ENCODE measurements around the gene ZNF672. TPM values are rescaled to one million over a fixed set of nuclear protein-coding genes. Genes with fewer than 3 reads are reported as not detected.

ZNF672 gene
- total and polyA plus RNA-seq, 2 donors: 16.8 to 23.7 TPM

DNA sequence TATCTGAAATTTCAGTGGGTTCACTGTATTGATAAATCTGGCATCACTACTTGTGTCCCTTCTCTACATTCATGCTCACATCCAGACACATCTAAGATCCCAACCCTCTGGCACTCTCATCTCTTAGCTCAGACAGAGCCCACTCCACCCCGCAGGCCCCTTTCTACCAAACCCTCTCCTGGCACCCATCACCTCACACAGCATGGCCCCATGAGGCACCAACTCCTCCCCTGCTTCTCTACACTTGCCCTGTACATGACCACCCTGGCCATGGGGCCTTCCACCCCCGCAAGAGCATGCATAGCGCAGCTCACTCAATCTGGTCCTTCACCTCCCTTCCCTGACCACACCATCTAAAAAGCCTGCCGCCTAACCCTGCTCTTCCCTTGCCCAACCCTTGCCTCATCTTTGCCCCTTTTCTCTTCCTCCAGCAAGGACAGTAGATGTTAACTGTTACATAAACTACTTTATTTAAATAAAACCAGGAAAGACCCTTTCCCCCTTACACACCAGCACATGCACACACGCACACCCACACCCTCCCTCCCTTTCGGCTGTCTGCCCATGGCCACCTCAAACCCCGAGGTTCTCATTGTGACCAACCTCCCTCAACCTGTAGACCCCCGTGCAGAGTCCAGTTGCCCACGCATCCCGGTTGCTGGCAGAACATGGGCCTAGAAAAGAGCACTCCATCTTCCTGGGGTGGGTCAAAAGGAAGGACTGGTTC is 27.9 kb upstream of the ZNF672 start:
- Histone ChIP-seq H3K27me3 (ENCODE audit: control insufficient read depth in 2 of 2, insufficient read depth in 1 of 2, low read length in 1 of 2) (no peaks in the 10 kb centered on the region), H3K27ac (ENCODE audit: low read depth in 1 of 2, low read length in 1 of 2) (no peak overlapping the region), H3K9me3 (ENCODE audit: control insufficient read depth in 2 of 2, insufficient read depth in 1 of 2, low read length in 1 of 2) (peaks cover 0 to 2% of the 10 kb centered on the region in 2 donors), H3K4me1 (ENCODE audit: control insufficient read depth in 2 of 2, insufficient read depth in 2 of 2, low read length in 2 of 2) (peaks cover 0 to 6% of the 10 kb centered on the region in 2 donors), H3K4me3 (ENCODE audit: low read length in 2 of 2) (no peak overlapping the region), H3K36me3 (ENCODE audit: control insufficient read depth in 2 of 2, insufficient read depth in 2 of 2, low read length in 1 of 2) (peaks cover 38 to 45% of the 10 kb centered on the region in 2 donors)
- WGBS: 88% methylated on average over 10 of the region's 10 CpGs
- DNase-seq (ENCODE audit: low read depth in 6 of 9, low spot score in 9 of 9): no peak

DNA sequence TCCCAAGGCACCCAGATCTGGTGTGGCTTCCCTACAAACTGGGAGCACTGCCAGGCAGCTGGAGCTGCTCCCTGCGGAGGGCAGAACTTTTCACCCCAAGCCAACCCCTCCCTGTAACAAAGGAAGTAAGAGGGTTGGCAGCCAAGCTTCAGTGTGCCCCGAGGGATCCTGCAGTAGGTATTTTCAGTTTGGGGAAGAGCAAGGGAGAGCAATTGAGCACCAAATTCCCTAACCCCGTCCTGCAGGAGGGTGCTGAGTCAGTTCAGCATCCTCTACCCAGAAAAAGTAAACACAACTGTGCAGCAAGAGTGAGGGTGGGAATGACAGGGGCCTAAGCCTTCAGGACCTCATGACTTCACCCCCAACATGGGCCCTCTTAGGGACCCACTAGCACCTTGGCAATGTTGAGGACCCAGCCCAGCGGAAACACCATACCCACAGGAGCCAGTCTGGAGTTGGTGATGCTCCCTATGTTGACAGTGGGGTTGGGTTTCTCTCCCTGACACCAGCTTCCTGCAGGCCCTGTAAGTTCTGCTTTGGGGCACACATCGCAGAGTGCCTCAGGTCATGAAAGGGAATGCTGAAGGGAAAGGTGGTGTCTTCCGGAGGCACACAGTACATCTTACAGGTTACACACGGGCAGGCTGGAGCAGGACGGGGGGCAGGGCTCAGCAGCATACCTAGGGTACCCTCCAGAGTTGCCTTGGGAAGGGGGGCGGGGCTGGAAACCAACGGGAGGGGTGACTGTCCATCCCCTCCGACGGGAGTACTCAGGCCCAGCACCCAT is 27.1 kb upstream of the ZNF672 start:
- peaks cover 46 to 52% of the 10 kb centered on the region in 2 donors for H3K36me3 ChIP-seq (ENCODE audit: control insufficient read depth in 2 of 2, insufficient read depth in 2 of 2, low read length in 1 of 2)
- no peaks in the 10 kb centered on the region for H3K27me3 ChIP-seq (ENCODE audit: control insufficient read depth in 2 of 2, insufficient read depth in 1 of 2, low read length in 1 of 2)
- no peak for DNase-seq (ENCODE audit: low read depth in 6 of 9, low spot score in 9 of 9)
- no peak overlapping the region for H3K27ac ChIP-seq (ENCODE audit: low read depth in 1 of 2, low read length in 1 of 2)
- no peak overlapping the region for H3K4me3 ChIP-seq (ENCODE audit: low read length in 2 of 2)
- WGBS: 87% methylated on average over 12 of the region's 12 CpGs
- peaks cover 0 to 2% of the 10 kb centered on the region in 2 donors for H3K9me3 ChIP-seq (ENCODE audit: control insufficient read depth in 2 of 2, insufficient read depth in 1 of 2, low read length in 1 of 2)
- H3K4me1 ChIP-seq (ENCODE audit: control insufficient read depth in 2 of 2, insufficient read depth in 2 of 2, low read length in 2 of 2): peaks cover 0 to 2% of the 10 kb centered on the region in 2 donors

- H3K9me3 ChIP-seq (ENCODE audit: control insufficient read depth in 2 of 2, insufficient read depth in 1 of 2, low read length in 1 of 2): peaks cover 0 to 2% of the 10 kb centered on the region in 2 donors
- H3K4me3 ChIP-seq (ENCODE audit: low read length in 2 of 2): no peak overlapping the region
- H3K27ac ChIP-seq (ENCODE audit: low read depth in 1 of 2, low read length in 1 of 2): no peak overlapping the region
- WGBS: 98% methylated on average over 57 of the region's 57 CpGs
- no peak for DNase-seq (ENCODE audit: low read depth in 6 of 9, low spot score in 9 of 9)
- peaks cover 55 to 61% of the 10 kb centered on the region in 2 donors for H3K36me3 ChIP-seq (ENCODE audit: control insufficient read depth in 2 of 2, insufficient read depth in 2 of 2, low read length in 1 of 2)
- no peaks in the 10 kb centered on the region for H3K27me3 ChIP-seq (ENCODE audit: control insufficient read depth in 2 of 2, insufficient read depth in 1 of 2, low read length in 1 of 2)
- H3K4me1 ChIP-seq (ENCODE audit: control insufficient read depth in 2 of 2, insufficient read depth in 2 of 2, low read length in 2 of 2): peaks cover 0 to 9% of the 10 kb centered on the region in 2 donors
Measured at GRCh38 chr1:248811514-248812490, 26.2 kb upstream of the ZNF672 start.

- Histone ChIP-seq H3K4me3 (ENCODE audit: low read length in 2 of 2) (no peak overlapping the region), H3K36me3 (ENCODE audit: control insufficient read depth in 2 of 2, insufficient read depth in 2 of 2, low read length in 1 of 2) (peaks cover 55 to 67% of the 10 kb centered on the region in 2 donors), H3K27ac (ENCODE audit: low read depth in 1 of 2, low read length in 1 of 2) (no peak overlapping the region), H3K27me3 (ENCODE audit: control insufficient read depth in 2 of 2, insufficient read depth in 1 of 2, low read length in 1 of 2) (no peaks in the 10 kb centered on the region), H3K9me3 (ENCODE audit: control insufficient read depth in 2 of 2, insufficient read depth in 1 of 2, low read length in 1 of 2) (peaks cover 0 to 2% of the 10 kb centered on the region in 2 donors), H3K4me1 (ENCODE audit: control insufficient read depth in 2 of 2, insufficient read depth in 2 of 2, low read length in 2 of 2) (peaks cover 0 to 7% of the 10 kb centered on the region in 2 donors)
- 98% methylated on average over 23 of the region's 23 CpGs for WGBS
- DNase-seq (ENCODE audit: low read depth in 6 of 9, low spot score in 9 of 9): no peak
Measured at GRCh38 chr1:248812736-248813425, 25.1 kb upstream of the ZNF672 start.

GRCh38 chr1:248813546-248813945 is 24.5 kb upstream of the ZNF672 start:
- Histone ChIP-seq H3K36me3 (ENCODE audit: control insufficient read depth in 2 of 2, insufficient read depth in 2 of 2, low read length in 1 of 2) (peaks cover 59 to 71% of the 10 kb centered on the region in 2 donors), H3K27me3 (ENCODE audit: control insufficient read depth in 2 of 2, insufficient read depth in 1 of 2, low read length in 1 of 2) (no peaks in the 10 kb centered on the region), H3K4me1 (ENCODE audit: control insufficient read depth in 2 of 2, insufficient read depth in 2 of 2, low read length in 2 of 2) (peaks cover 0 to 9% of the 10 kb centered on the region in 2 donors), H3K4me3 (ENCODE audit: low read length in 2 of 2) (no peak overlapping the region), H3K9me3 (ENCODE audit: control insufficient read depth in 2 of 2, insufficient read depth in 1 of 2, low read length in 1 of 2) (peaks cover 0 to 2% of the 10 kb centered on the region in 2 donors), H3K27ac (ENCODE audit: low read depth in 1 of 2, low read length in 1 of 2) (no peak overlapping the region)
- WGBS: 99% methylated on average over 8 of the region's 8 CpGs
- DNase-seq (ENCODE audit: low read depth in 6 of 9, low spot score in 9 of 9): no peak

- Histone ChIP-seq H3K9me3 (ENCODE audit: control insufficient read depth in 2 of 2, insufficient read depth in 1 of 2, low read length in 1 of 2) (peaks cover 0 to 2% of the 10 kb centered on the region in 2 donors), H3K4me1 (ENCODE audit: control insufficient read depth in 2 of 2, insufficient read depth in 2 of 2, low read length in 2 of 2) (peaks cover 2 to 17% of the 10 kb centered on the region in 2 donors), H3K27ac (ENCODE audit: low read depth in 1 of 2, low read length in 1 of 2) (no peak overlapping the region), H3K4me3 (ENCODE audit: low read length in 2 of 2) (no peak overlapping the region), H3K36me3 (ENCODE audit: control insufficient read depth in 2 of 2, insufficient read depth in 2 of 2, low read length in 1 of 2) (peaks cover 62 to 74% of the 10 kb centered on the region in 2 donors), H3K27me3 (ENCODE audit: control insufficient read depth in 2 of 2, insufficient read depth in 1 of 2, low read length in 1 of 2) (no peaks in the 10 kb centered on the region)
- WGBS: 91% methylated on average over 16 of the region's 16 CpGs
- DNase-seq (ENCODE audit: low read depth in 6 of 9, low spot score in 9 of 9): no peak
Measured at GRCh38 chr1:248814351-248814750, 23.7 kb upstream of the ZNF672 start.

- no peak for DNase-seq (ENCODE audit: low read depth in 6 of 9, low spot score in 9 of 9)
- Histone ChIP-seq H3K4me1 (ENCODE audit: control insufficient read depth in 2 of 2, insufficient read depth in 2 of 2, low read length in 2 of 2) (peaks cover 2 to 18% of the 10 kb centered on the region in 2 donors), H3K4me3 (ENCODE audit: low read length in 2 of 2) (no peak overlapping the region), H3K27ac (ENCODE audit: low read depth in 1 of 2, low read length in 1 of 2) (peak overlapping the region in 1 of 2 donors; percentile 40), H3K36me3 (ENCODE audit: control insufficient read depth in 2 of 2, insufficient read depth in 2 of 2, low read length in 1 of 2) (peaks cover 68 to 81% of the 10 kb centered on the region in 2 donors), H3K27me3 (ENCODE audit: control insufficient read depth in 2 of 2, insufficient read depth in 1 of 2, low read length in 1 of 2) (no peaks in the 10 kb centered on the region), H3K9me3 (ENCODE audit: control insufficient read depth in 2 of 2, insufficient read depth in 1 of 2, low read length in 1 of 2) (peaks cover 0 to 2% of the 10 kb centered on the region in 2 donors)
- 97% methylated on average over 10 of the region's 10 CpGs for WGBS
Measured at GRCh38 chr1:248815407-248816034, 22.5 kb upstream of the ZNF672 start.
